HG02884 (cell line): ENCODE measurements around the gene ELL3.
"Not testable (repeated sequence)": the region's sequence is repeated elsewhere in the genome, so short reads cannot be mapped to it uniquely, and the experiment has no call there.

Experiments
- ATAC-seq: cut with Tn5 transposase; IDR thresholded peaks from one replicate; pipeline ENCODE4 v1.9.1; 2021; ENCODE audit warnings: mild to moderate bottlenecking, moderate library complexity; ENCODE audit not compliant: unreplicated experiment

Gene ELL3

GRCh38 chr15:43792761-43793476 is 16.2 kb upstream of the ELL3 start:
- ATAC-seq, result no peak

- ATAC-seq, result peak; percentile 84
Measured at GRCh38 chr15:43791993-43792760, 15.4 kb upstream of the ELL3 start, which contains the start of gene SERF2. Gene SERF2 (plus strand): TSS chr15:43792320. CDS start chr15:43792377, 57 bp downstream.

- ATAC-seq, result no peak
Measured at GRCh38 chr15:43789409-43789808, 12.6 kb upstream of the ELL3 start.

GRCh38 chr15:43779016-43779415 is 2.2 kb upstream of the ELL3 start:
- ATAC-seq, result no peak

GRCh38 chr15:43777267-43777914 is 625 bp upstream of the ELL3 start:
- peak; percentile 45 for ATAC-seq

- ATAC-seq, result peak; percentile 56
Measured at GRCh38 chr15:43776101-43776717, 557 bp downstream of the ELL3 start.

GRCh38 chr15:43775411-43775965 is 1.3 kb downstream of the ELL3 start:
- no peak for ATAC-seq

- no peak for ATAC-seq
Measured at GRCh38 chr15:43774062-43774461, 2.7 kb downstream of the ELL3 start.

GRCh38 chr15:43772624-43773023 is 4.1 kb downstream of the ELL3 start:
- no peak for ATAC-seq

GRCh38 chr15:43771816-43772215 is 5.0 kb downstream of the ELL3 start:
- no peak for ATAC-seq

GRCh38 chr15:43769584-43770228 is 7.1 kb downstream of the ELL3 start:
- no peak for ATAC-seq

GRCh38 chr15:43763819-43764446 is 12.8 kb downstream of the ELL3 start:
- no peak for ATAC-seq

GRCh38 chr15:43762824-43763223 is 13.9 kb downstream of the ELL3 start:
- no peak for ATAC-seq

GRCh38 chr15:43751885-43752284 is 24.9 kb downstream of the ELL3 start:
- no peak for ATAC-seq

GRCh38 chr15:43749690-43750345 is 26.9 kb downstream of the ELL3 start:
- ATAC-seq, result no peak

GRCh38 chr15:43748376-43748775 is 28.4 kb downstream of the ELL3 start:
- ATAC-seq, result no peak

- not testable (repeated sequence) for ATAC-seq
Measured at GRCh38 chr15:43746903-43747309, 29.9 kb downstream of the ELL3 start.

- peak; percentile 61 for ATAC-seq
Measured at GRCh38 chr15:43746245-43746902, 30.4 kb downstream of the ELL3 start, which contains the start of gene PDIA3. Gene PDIA3 (plus strand): TSS chr15:43746438. CDS start chr15:43746540, 102 bp downstream.

- no peak for ATAC-seq
Measured at GRCh38 chr15:43735416-43735815, 41.4 kb downstream of the ELL3 start.
